ENCODE results near the gene ABLIM3. TPM values are rescaled to one million over a fixed set of nuclear protein-coding genes. Genes with fewer than 3 reads are reported as not detected.

ABLIM3 gene
- total RNA-seq, 1 experiment from 2014 or later: not detected

DNA sequence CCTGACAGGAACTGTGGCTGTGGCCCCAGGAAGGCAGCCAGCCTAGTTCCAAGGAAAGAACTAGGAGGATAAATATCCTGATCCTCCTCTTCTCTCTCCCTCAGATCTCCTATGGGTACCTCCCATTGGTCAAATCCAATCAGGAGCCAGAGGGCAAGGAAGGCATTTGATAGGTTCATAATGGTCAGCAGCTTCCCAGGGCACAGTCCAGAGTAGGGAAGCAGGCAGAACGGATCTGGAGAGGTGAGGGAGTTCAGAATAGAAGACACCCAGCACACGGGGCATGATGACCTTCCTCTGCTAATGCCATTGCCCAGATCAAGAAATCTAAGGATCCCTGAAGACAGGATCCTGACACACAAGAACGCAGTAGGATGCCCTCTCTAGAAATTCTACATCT is 8.6 kb downstream of the ABLIM3 start:
- H2AFZ ChIP-seq (ENCODE audit: low read length): no peak overlapping the region
- no peaks in the 10 kb centered on the region for H3K36me3 ChIP-seq (ENCODE audit: insufficient read depth, low read length)
- no peak for DNase-seq
- H3K4me1 ChIP-seq (ENCODE audit: low read length): peaks cover 28% of the 10 kb centered on the region
- H3K4me2 ChIP-seq (ENCODE audit: low read depth, low read length, poor library complexity, severe bottlenecking): no peak overlapping the region
- no peaks in the 10 kb centered on the region for H3K79me2 ChIP-seq (ENCODE audit: low read length)
- no peak overlapping the region for H3K4me3 ChIP-seq (ENCODE audit: low read length)
- no peaks in the 10 kb centered on the region for H3K27me3 ChIP-seq (ENCODE audit: low read length)
- no peak overlapping the region for H3K9ac ChIP-seq (ENCODE audit: low read length)
- no peaks in the 10 kb centered on the region for H3K9me3 ChIP-seq (ENCODE audit: low read length)
- peaks cover 4% of the 10 kb centered on the region; the same call in 1 of the 2 replicates for H4K20me1 ChIP-seq (ENCODE audit: insufficient read depth, low read depth, low read length)
- no peaks in the 10 kb centered on the region for H3K9me2 ChIP-seq (replicated peaks; ENCODE audit: insufficient read depth, low read length)
- H3K27ac ChIP-seq (ENCODE audit: low read length): no peak overlapping the region

DNA sequence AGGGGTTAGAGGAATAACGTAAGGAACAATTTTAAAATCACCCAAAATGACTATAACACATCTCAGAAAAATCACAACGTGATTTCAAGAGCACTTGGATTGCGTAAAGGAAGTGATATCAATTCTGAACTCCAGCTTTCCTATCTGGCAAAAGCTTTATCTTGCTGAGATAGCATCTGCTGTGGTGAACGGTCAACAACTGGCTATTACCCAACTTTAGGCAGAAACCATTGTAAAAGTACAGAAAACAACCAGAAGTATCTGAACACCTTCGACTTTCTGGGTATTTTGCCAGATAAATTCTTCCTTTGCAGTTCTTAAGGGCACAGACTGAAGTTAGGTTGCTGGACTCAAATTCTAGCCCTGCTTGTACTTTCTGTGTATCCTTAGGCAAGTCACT is 9.2 kb downstream of the ABLIM3 start:
- Histone ChIP-seq H3K4me2 (ENCODE audit: low read depth, low read length, poor library complexity, severe bottlenecking) (no peak overlapping the region), H3K9ac (ENCODE audit: low read length) (no peak overlapping the region), H3K4me1 (ENCODE audit: low read length) (peaks cover 33% of the 10 kb centered on the region), H3K27me3 (ENCODE audit: low read length) (no peaks in the 10 kb centered on the region), H3K9me2 (replicated peaks; ENCODE audit: insufficient read depth, low read length) (no peaks in the 10 kb centered on the region), H3K9me3 (ENCODE audit: low read length) (no peaks in the 10 kb centered on the region), H4K20me1 (ENCODE audit: insufficient read depth, low read depth, low read length) (peaks cover 8% of the 10 kb centered on the region; the same call in 1 of the 2 replicates), H3K4me3 (ENCODE audit: low read length) (no peak overlapping the region), H3K79me2 (ENCODE audit: low read length) (no peaks in the 10 kb centered on the region), H3K36me3 (ENCODE audit: insufficient read depth, low read length) (no peaks in the 10 kb centered on the region), H3K27ac (ENCODE audit: low read length) (no peak overlapping the region), H2AFZ (ENCODE audit: low read length) (no peak overlapping the region)
- DNase-seq: no peak

DNA sequence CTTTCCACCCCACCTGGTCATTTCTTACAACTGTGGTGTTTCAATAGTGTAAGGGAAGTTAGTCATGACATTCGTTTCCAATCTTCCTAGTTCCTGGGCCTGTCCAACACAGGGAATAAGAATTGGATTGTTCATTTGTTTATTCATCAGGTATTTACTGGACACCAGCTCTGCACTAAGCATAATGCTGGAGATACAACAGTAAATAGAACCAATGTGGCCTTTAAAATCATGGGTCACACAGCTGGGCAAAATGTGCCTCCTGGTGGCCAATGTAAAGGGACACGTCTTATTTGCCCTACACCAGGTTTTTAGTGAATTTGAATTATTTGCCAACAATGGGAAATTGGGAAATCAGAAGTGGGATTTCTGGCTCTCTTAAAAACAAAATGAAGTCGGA is 10.4 kb downstream of the ABLIM3 start:
- Histone ChIP-seq H4K20me1 (ENCODE audit: insufficient read depth, low read depth, low read length) (peaks cover 13% of the 10 kb centered on the region; the same call in 1 of the 2 replicates), H3K9me2 (replicated peaks; ENCODE audit: insufficient read depth, low read length) (no peaks in the 10 kb centered on the region), H3K4me3 (ENCODE audit: low read length) (no peak overlapping the region), H3K36me3 (ENCODE audit: insufficient read depth, low read length) (no peaks in the 10 kb centered on the region), H3K4me1 (ENCODE audit: low read length) (peaks cover 33% of the 10 kb centered on the region), H3K4me2 (ENCODE audit: low read depth, low read length, poor library complexity, severe bottlenecking) (no peak overlapping the region), H3K9ac (ENCODE audit: low read length) (no peak overlapping the region), H3K27ac (ENCODE audit: low read length) (no peak overlapping the region), H3K9me3 (ENCODE audit: low read length) (no peaks in the 10 kb centered on the region), H2AFZ (ENCODE audit: low read length) (no peak overlapping the region), H3K79me2 (ENCODE audit: low read length) (no peaks in the 10 kb centered on the region), H3K27me3 (ENCODE audit: low read length) (no peaks in the 10 kb centered on the region)
- DNase-seq: no peak

DNA sequence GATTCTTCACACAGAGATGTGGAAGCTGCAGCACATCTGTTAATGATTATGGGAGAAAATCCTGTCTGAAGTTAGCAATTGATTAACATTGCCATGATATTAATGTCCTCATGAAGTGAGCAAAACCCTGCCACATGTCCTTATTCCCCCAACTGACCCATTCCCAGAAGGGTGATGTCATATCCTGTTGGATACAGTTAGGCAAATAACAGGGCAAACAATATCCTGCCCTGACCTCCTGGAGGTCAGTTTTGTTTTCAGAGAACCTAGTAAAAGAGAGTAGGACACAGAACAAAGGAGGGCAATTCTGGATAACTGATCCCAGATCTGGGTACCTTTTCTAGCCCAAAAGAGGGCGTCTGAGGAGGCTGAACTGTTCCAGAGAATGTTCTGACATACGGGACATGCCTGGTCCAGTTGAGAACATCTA is 11.0 kb downstream of the ABLIM3 start:
- no peaks in the 10 kb centered on the region for H3K9me3 ChIP-seq (ENCODE audit: low read length)
- H3K36me3 ChIP-seq (ENCODE audit: insufficient read depth, low read length): no peaks in the 10 kb centered on the region
- H3K27ac ChIP-seq (ENCODE audit: low read length): no peak overlapping the region
- H2AFZ ChIP-seq (ENCODE audit: low read length): no peak overlapping the region
- no peaks in the 10 kb centered on the region for H3K27me3 ChIP-seq (ENCODE audit: low read length)
- H3K4me2 ChIP-seq (ENCODE audit: low read depth, low read length, poor library complexity, severe bottlenecking): no peak overlapping the region
- H3K9me2 ChIP-seq (replicated peaks; ENCODE audit: insufficient read depth, low read length): no peaks in the 10 kb centered on the region
- H3K79me2 ChIP-seq (ENCODE audit: low read length): no peaks in the 10 kb centered on the region
- DNase-seq: no peak
- H3K4me1 ChIP-seq (ENCODE audit: low read length): peaks cover 33% of the 10 kb centered on the region
- no peak overlapping the region for H3K4me3 ChIP-seq (ENCODE audit: low read length)
- H3K9ac ChIP-seq (ENCODE audit: low read length): no peak overlapping the region
- peaks cover 13% of the 10 kb centered on the region; the same call in 1 of the 2 replicates for H4K20me1 ChIP-seq (ENCODE audit: insufficient read depth, low read depth, low read length)

DNA sequence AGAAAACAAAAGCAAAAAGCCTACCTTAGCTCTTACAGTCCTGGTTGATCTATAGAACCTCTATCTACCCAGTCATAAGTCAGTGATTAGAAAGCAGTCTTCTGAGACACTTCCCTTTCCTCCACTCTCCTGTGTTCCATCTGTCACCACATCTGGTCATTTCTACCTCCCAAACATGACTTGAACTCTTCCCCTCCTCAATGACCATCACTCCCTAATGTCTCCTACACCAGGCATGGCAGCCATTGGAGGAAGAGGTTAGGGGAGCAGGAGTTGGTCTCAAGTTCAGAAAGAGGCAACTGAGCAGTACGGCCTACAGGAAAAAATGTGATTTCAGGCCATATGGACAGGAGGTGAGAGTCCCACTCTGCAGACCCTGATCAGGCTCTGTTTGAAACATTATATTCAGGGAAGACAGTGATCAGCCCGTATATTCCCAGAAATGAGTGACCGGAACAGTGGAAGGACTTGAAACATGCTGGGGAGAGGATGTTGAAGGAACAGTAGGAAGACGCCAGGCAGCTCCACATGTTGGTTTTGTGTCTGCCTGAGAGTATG is 12.0 kb downstream of the ABLIM3 start:
- H3K27me3 ChIP-seq (ENCODE audit: low read length): no peaks in the 10 kb centered on the region
- peak overlapping the region; percentile 1; the same call in 1 of the 2 replicates for H3K9ac ChIP-seq (ENCODE audit: low read length)
- no peak for DNase-seq
- peaks cover 13% of the 10 kb centered on the region; the same call in 1 of the 2 replicates for H4K20me1 ChIP-seq (ENCODE audit: insufficient read depth, low read depth, low read length)
- no peak overlapping the region for H2AFZ ChIP-seq (ENCODE audit: low read length)
- no peaks in the 10 kb centered on the region for H3K9me2 ChIP-seq (replicated peaks; ENCODE audit: insufficient read depth, low read length)
- no peaks in the 10 kb centered on the region for H3K36me3 ChIP-seq (ENCODE audit: insufficient read depth, low read length)
- no peaks in the 10 kb centered on the region for H3K9me3 ChIP-seq (ENCODE audit: low read length)
- H3K4me2 ChIP-seq (ENCODE audit: low read depth, low read length, poor library complexity, severe bottlenecking): peak overlapping the region; percentile 53
- no peaks in the 10 kb centered on the region for H3K79me2 ChIP-seq (ENCODE audit: low read length)
- peak overlapping the region; percentile 17; the same call in 1 of the 2 replicates for H3K4me3 ChIP-seq (ENCODE audit: low read length)
- H3K4me1 ChIP-seq (ENCODE audit: low read length): peaks cover 33% of the 10 kb centered on the region
- no peak overlapping the region for H3K27ac ChIP-seq (ENCODE audit: low read length)

DNA sequence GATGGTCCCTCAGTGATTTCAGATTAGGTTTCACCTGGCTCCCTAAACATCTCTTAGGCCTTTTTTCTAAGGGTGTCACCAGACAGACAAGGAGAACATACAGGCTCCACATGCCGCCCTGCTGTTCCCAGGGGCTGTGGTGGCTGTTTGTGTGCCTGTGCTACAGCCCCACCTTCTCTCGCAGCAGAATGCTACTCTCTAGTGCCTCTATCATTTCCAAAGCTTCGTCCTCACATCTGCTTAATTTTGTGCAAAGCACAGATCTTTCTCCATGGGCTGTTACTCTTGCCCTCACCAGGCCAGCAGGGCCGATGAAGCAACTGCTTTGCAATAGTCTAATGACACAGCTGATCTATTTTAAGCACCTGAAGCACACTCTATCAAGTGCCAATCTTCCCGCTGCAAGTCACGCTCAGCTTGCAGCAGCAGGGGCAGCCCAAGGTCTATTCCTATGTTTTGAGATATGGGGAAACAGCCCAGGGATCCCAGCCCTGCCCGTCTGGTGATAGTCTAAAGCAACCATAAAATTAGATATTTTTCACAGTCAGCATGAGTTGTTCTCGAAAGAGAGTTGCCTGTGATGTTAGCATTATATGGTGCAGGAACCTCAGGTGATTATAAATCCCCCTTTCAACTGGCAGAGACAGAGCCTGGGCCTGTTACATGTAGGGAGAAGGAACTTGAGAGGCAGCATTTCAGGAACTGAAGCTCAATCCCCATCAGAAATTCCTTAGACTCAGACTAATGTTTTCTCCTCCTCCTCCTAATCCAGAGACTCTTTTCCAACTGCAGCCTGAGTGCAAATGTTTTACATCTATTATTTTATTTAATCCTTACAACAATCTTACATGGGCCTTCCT is 12.7 kb downstream of the ABLIM3 start:
- H3K9ac ChIP-seq (ENCODE audit: low read length): peak overlapping the region; percentile 1; the same call in 1 of the 2 replicates
- peak; percentile 82 for DNase-seq
- no peaks in the 10 kb centered on the region for H3K36me3 ChIP-seq (ENCODE audit: insufficient read depth, low read length)
- H3K27me3 ChIP-seq (ENCODE audit: low read length): no peaks in the 10 kb centered on the region
- H3K27ac ChIP-seq (ENCODE audit: low read length): no peak overlapping the region
- peak overlapping the region; percentile 17; the same call in 1 of the 2 replicates for H3K4me3 ChIP-seq (ENCODE audit: low read length)
- H3K79me2 ChIP-seq (ENCODE audit: low read length): no peaks in the 10 kb centered on the region
- no peak overlapping the region for H2AFZ ChIP-seq (ENCODE audit: low read length)
- no peaks in the 10 kb centered on the region for H3K9me3 ChIP-seq (ENCODE audit: low read length)
- H3K4me2 ChIP-seq (ENCODE audit: low read depth, low read length, poor library complexity, severe bottlenecking): peak overlapping the region; percentile 53
- peaks cover 13% of the 10 kb centered on the region; the same call in 1 of the 2 replicates for H4K20me1 ChIP-seq (ENCODE audit: insufficient read depth, low read depth, low read length)
- H3K4me1 ChIP-seq (ENCODE audit: low read length): peaks cover 33% of the 10 kb centered on the region
- no peaks in the 10 kb centered on the region for H3K9me2 ChIP-seq (replicated peaks; ENCODE audit: insufficient read depth, low read length)

DNA sequence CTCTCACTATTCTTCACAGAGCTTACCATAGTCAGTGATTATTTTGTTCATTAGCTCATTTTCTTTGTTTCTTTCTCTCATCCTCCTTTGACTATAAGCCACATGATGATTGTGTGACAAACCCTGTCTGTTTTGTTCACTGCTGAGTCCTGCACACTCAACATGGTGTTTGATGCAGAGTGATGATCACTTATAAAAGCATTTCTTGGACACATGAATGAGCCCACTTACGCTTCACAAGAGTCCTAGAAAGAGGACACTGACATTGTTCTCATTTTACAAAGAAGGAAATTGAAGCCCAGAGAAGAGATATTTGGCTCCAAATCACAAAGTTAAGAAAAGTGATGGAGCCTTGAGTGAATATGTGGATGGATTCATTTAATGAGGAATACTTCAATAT is 13.4 kb downstream of the ABLIM3 start:
- Histone ChIP-seq H3K79me2 (ENCODE audit: low read length) (no peaks in the 10 kb centered on the region), H3K4me1 (ENCODE audit: low read length) (peaks cover 33% of the 10 kb centered on the region), H3K4me3 (ENCODE audit: low read length) (no peak overlapping the region), H3K27ac (ENCODE audit: low read length) (no peak overlapping the region), H3K27me3 (ENCODE audit: low read length) (no peaks in the 10 kb centered on the region), H3K36me3 (ENCODE audit: insufficient read depth, low read length) (no peaks in the 10 kb centered on the region), H3K9me2 (replicated peaks; ENCODE audit: insufficient read depth, low read length) (no peaks in the 10 kb centered on the region), H3K4me2 (ENCODE audit: low read depth, low read length, poor library complexity, severe bottlenecking) (peak overlapping the region; percentile 53), H4K20me1 (ENCODE audit: insufficient read depth, low read depth, low read length) (peaks cover 13% of the 10 kb centered on the region; the same call in 1 of the 2 replicates), H3K9ac (ENCODE audit: low read length) (no peak overlapping the region), H2AFZ (ENCODE audit: low read length) (no peak overlapping the region), H3K9me3 (ENCODE audit: low read length) (no peaks in the 10 kb centered on the region)
- DNase-seq: peak; percentile 51

DNA sequence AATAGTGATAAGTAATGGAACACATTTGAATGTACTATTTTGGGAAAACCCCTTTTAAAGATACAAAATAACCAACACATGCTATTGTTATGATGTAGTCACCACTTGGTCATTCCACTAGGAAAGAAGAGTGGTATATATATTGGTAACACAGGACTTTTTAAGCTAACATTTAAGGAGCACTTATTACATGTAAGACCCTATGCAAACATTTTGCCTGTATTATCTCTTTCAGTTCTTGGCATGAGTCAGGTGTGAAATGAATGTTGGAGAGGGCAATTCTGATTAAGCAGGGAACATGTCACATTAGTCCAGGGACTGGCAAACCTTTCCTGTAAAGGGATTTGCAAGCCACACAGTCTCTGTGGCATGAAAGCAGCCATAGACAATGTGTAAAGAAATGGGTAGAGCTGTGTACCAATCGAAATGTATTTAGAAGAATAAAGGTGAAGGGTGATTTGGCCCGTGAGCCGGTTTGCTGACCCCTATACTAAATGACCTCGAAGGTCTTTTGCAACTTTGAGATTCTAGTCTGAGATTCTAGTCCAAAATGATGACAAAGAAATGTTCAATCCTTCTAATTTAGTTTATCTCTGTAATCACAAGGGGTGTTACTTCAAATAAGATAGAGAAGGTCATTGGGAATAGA is 15.3 kb downstream of the ABLIM3 start:
- no peaks in the 10 kb centered on the region for H3K27me3 ChIP-seq (ENCODE audit: low read length)

More for the DNA sequence above, 15.3 kb downstream of the ABLIM3 start:
- H4K20me1 ChIP-seq (ENCODE audit: insufficient read depth, low read depth, low read length): peaks cover 13% of the 10 kb centered on the region; the same call in 1 of the 2 replicates
- no peaks in the 10 kb centered on the region for H3K36me3 ChIP-seq (ENCODE audit: insufficient read depth, low read length)
- no peak overlapping the region for H3K9ac ChIP-seq (ENCODE audit: low read length)
- H3K4me2 ChIP-seq (ENCODE audit: low read depth, low read length, poor library complexity, severe bottlenecking): no peak overlapping the region
- H3K79me2 ChIP-seq (ENCODE audit: low read length): no peaks in the 10 kb centered on the region
- peaks cover 33% of the 10 kb centered on the region for H3K4me1 ChIP-seq (ENCODE audit: low read length)
- no peak for DNase-seq
- no peak overlapping the region for H2AFZ ChIP-seq (ENCODE audit: low read length)
- H3K9me2 ChIP-seq (replicated peaks; ENCODE audit: insufficient read depth, low read length): no peaks in the 10 kb centered on the region
- H3K27ac ChIP-seq (ENCODE audit: low read length): no peak overlapping the region
- H3K4me3 ChIP-seq (ENCODE audit: low read length): no peak overlapping the region
- H3K9me3 ChIP-seq (ENCODE audit: low read length): no peaks in the 10 kb centered on the region
